ENCODE measurements around the gene RPA4. TPM values are rescaled to one million over a fixed set of nuclear protein-coding genes. Genes with fewer than 3 reads are reported as not detected.

RPA4 gene
- polyA plus RNA-seq (2011; rRNA removed) (0.09 TPM in 2 replicates), polyA minus RNA-seq (2011; rRNA and poly(A)+ RNA removed) (0.81 and 0.93 TPM in 2 replicates)

GRCh38 chrX:96883608-96884007, at the start of gene RPA4:
Gene RPA4, plus strand, starts transcription at chrX:96883908. Its CDS starts 403 bp downstream, at chrX:96884311.
- no peak for DNase-seq (ENCODE audit: low read depth)
- H3K27me3 ChIP-seq (ENCODE audit: control insufficient read depth, insufficient read depth, low read length), result no peaks in the 10 kb centered on the region
- H3K4me3 ChIP-seq (ENCODE audit: low read depth, low read length), result no peak within 1 kb of the TSS
- H3K36me3 ChIP-seq (ENCODE audit: control insufficient read depth, insufficient read depth, low read length), result no peaks in the 10 kb centered on the region
- POLR2A ChIA-PET, result no interaction called here
- no peak for TF ChIP-seq CTCF (IDR thresholded peaks at IDR 0.05; ENCODE audit: insufficient read depth, low read depth, low read length)
- CTCF ChIA-PET, result no interaction called here

GRCh38 chrX:96834137-96834536, 49.6 kb upstream of the RPA4 start:
- H3K36me3 ChIP-seq (ENCODE audit: control insufficient read depth, insufficient read depth, low read length), result no peaks in the 10 kb centered on the region
- no peaks in the 10 kb centered on the region for H3K27me3 ChIP-seq (ENCODE audit: control insufficient read depth, insufficient read depth, low read length)
- CTCF ChIA-PET, result no interaction called here
- no peak for TF ChIP-seq CTCF (IDR thresholded peaks at IDR 0.05; ENCODE audit: insufficient read depth, low read depth, low read length)
- POLR2A ChIA-PET, result no interaction called here
- H3K4me3 ChIP-seq (ENCODE audit: low read depth, low read length), result no peak overlapping the region
- no peak for DNase-seq (ENCODE audit: low read depth)

GRCh38 chrX:96835660-96836289, 47.9 kb upstream of the RPA4 start:
- TF ChIP-seq CTCF (IDR thresholded peaks at IDR 0.05; ENCODE audit: insufficient read depth, low read depth, low read length), result no peak
- CTCF ChIA-PET, result no interaction called here
- POLR2A ChIA-PET, result no interaction called here
- Histone ChIP-seq H3K36me3 (ENCODE audit: control insufficient read depth, insufficient read depth, low read length) (no peaks in the 10 kb centered on the region), H3K4me3 (ENCODE audit: low read depth, low read length) (no peak overlapping the region), H3K27me3 (ENCODE audit: control insufficient read depth, insufficient read depth, low read length) (no peaks in the 10 kb centered on the region)
- no peak for DNase-seq (ENCODE audit: low read depth)

- Histone ChIP-seq H3K27me3 (ENCODE audit: control insufficient read depth, insufficient read depth, low read length) (no peaks in the 10 kb centered on the region), H3K4me3 (ENCODE audit: low read depth, low read length) (no peak overlapping the region), H3K36me3 (ENCODE audit: control insufficient read depth, insufficient read depth, low read length) (no peaks in the 10 kb centered on the region)
- ChIA-PET CTCF (no interaction called here), POLR2A (no interaction called here)
- TF ChIP-seq CTCF (IDR thresholded peaks at IDR 0.05; ENCODE audit: insufficient read depth, low read depth, low read length), result no peak
- DNase-seq (ENCODE audit: low read depth), result no peak
Measured at GRCh38 chrX:96837808-96838207, 45.9 kb upstream of the RPA4 start.

- DNase-seq (ENCODE audit: low read depth), result no peak
- no peaks in the 10 kb centered on the region for H3K27me3 ChIP-seq (ENCODE audit: control insufficient read depth, insufficient read depth, low read length)
- H3K36me3 ChIP-seq (ENCODE audit: control insufficient read depth, insufficient read depth, low read length), result no peaks in the 10 kb centered on the region
- ChIA-PET POLR2A (no interaction called here), CTCF (no interaction called here)
- H3K4me3 ChIP-seq (ENCODE audit: low read depth, low read length), result no peak overlapping the region
- no peak for TF ChIP-seq CTCF (IDR thresholded peaks at IDR 0.05; ENCODE audit: insufficient read depth, low read depth, low read length)
Measured at GRCh38 chrX:96838537-96838936, 45.2 kb upstream of the RPA4 start.

All from BJ (cell line).